Left cardiac atrium (tissue), 4 donors: ENCODE results near the gene PHLPP1. TPM values are rescaled to one million over a fixed set of nuclear protein-coding genes. Genes with fewer than 3 reads are reported as not detected.
"Not testable (repeated sequence)": the region's sequence is repeated elsewhere in the genome, so short reads cannot be mapped to it uniquely, and the experiment has no call there.

Experiments used
- ATAC-seq, 2 donors: fragments of 200-7000 bp; cut with Tn5 transposase; one replicate each; pipeline ENCODE4 v1.9.1; 2020; ENCODE audit warnings: mild to moderate bottlenecking in 2 of 2, moderate library complexity in 2 of 2
- DNase-seq: peaks from one replicate; pipeline ENCODE4 v3.0.0-alpha.2; 2020
- intact Hi-C, 2 donors: fragments of 100-400 bp; cut with DNase I; formaldehyde crosslinking; loops; one replicate each; pipeline versions ENCODE4 v1.14.1 to v1.15.1; 2022 to 2023
- total RNA-seq, 2 donors: library from RNA; stranded (reverse); fragmentation: NEBNext Ultra II Directional; extraction: Animal tissue kit (Norgen Biotek cat#: 25700); gene quantifications; one replicate each; pipeline ENCODE4 v1.2.1, GENCODE V29; 2021
- donor health status: DM: no; HTN: yes; CAD: no.
- donor health status: DM: no; HTN: yes; CAD: no; lungs with severe emphysema.
- donor health status: DM: yes; HTN: yes; CAD: no.
- donor health status: Dilated cardiomyopathy.

Gene PHLPP1
- total RNA-seq, 2 donors from 2014 or later: 5.0 to 8.6 TPM

DNA sequence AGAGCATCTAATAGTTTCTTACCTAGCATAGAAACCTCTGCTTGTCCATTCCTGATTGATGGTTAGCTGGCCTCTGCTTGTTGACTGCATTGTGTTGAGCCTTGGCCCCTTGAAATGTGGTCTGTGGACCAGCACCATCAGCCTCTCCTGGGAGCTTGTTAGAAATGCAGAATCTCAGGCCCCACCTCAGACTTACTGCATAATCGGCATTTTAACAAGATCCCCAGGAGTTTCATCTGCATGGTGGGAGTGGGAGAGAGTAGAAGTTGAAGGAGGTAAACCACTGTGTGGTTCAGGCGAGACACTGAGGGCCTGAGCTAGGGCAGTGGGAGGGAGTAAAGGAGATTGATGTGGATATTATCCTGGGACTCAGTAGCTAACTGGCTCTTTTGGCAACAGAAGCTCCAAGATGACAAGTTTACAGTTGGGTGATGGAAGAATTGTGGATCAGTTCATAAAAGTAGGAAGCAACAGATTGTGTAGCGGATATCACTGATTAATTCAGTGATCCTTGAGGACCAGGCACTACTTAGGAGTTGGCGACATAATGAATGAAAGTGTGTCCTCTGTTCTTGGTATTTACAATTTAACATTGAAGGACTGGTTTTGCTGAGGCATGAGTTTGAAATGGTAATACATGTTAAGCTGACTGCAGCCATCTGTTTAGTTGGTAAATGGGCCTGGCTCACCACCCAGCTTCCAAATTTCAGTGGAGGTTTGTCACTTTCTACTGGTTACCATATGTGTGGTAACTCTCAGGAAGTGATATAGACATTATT lies 20.9 kb downstream of the PHLPP1 start:
- DNase-seq (no peak), ATAC-seq (no peak)
- intact Hi-C loops: no loop called here

DNA sequence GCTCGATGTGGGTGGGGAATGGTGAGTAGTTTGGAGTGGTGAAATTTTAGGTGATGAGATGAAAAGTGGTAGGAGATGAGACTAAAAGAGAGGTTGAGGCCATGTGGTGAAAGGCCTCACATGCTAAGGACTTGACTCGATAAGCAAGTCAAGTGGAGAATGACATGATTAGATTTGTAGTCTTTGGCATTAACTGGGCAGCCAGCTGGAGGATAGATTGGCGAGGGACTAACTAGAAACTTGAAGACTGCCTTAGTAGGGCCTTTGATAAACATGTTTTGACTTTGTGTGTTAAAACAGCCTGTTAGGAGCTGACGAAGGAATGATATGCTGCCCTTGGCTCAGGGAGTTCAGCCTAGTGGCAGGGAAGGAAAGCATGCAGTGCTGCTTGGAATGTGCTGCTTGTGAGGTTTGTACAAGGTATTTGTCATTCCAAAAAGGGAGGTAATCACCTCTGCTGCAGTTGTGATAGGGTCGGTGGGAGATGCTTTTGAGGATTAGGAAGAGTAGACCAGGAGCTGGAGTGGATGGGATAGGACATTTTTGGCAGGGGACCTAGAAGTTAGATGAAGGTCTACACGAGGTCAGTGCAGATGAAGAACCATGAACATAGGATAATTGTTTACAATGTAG lies 22.0 kb downstream of the PHLPP1 start:
- ATAC-seq (peak in 1 of 2 donors; percentile 65), DNase-seq (no peak)
- intact Hi-C loops: no loop called here

DNA sequence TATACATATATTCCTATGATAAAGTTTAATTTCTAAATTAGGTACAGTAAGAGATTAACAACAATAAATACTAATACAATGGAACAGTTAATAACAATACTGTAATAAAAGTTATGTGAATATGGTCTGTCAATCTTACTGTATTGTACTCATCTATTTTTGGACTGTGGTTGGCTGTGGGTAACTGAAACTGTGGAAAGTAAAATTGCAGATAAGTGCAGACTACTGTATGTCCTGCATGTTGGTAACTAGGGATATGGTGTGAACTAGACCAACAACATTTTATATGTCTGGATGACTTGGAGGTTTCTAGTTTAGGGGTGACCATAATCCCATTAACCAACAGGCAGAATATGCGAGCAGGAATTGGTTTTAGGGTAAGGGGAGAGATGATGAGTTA lies 23.3 kb downstream of the PHLPP1 start:
- ATAC-seq: no peak
- intact Hi-C loops: no loop called here
- no peak for DNase-seq

DNA sequence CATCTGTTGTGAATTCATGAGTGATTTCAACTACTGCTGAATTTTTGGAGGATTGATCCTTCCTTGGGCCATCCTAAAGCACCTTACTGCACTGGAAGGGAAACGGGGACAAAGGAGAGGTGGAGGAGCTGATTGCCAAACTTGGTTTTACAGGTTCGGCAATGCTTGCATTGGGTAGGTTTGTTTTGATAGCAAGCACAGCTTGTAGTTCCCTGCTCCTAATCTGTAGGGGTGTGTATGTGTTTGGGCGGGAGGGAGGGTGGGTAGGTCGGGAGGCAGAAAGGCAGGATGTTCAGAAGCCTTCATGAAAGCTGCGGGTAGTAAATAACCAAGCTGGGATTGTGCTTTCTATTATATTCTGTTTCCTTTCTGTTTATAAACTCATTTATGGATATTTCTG lies 24.6 kb downstream of the PHLPP1 start:
- DNase-seq (no peak), ATAC-seq (no peak)
- intact Hi-C loops: no loop called here

GRCh38 chr18:62740650-62741049 lies 25.3 kb downstream of the PHLPP1 start:
- intact Hi-C loops, ATAC-seq, DNase-seq: not testable (repeated sequence)

- DNase-seq: no peak
- peak in 1 of 2 donors; percentile 64 for ATAC-seq
- intact Hi-C loops: no loop called here
Observed at GRCh38 chr18:62741118-62741566, 25.8 kb downstream of the PHLPP1 start.

DNA sequence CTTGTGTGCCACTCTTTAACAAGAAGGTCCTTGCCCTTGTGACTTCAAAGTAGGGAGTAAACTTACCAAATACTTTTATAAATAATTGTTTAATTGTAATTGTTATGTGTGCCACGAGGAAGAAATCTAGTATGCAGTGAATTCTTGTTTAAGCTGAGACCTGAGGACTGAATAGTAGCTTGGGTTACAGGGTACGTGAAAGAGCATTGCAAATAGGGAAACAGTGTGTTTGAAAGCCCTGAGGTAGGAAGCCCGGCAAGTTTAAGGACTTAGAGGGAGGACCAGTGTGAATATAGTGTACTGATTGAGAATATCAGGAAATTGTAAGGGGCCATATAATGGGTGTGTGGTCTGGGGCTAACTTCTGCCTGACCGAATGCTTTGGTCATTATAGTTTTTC lies 26.2 kb downstream of the PHLPP1 start:
- intact Hi-C loops: no loop called here
- no peak for ATAC-seq
- DNase-seq: no peak

DNA sequence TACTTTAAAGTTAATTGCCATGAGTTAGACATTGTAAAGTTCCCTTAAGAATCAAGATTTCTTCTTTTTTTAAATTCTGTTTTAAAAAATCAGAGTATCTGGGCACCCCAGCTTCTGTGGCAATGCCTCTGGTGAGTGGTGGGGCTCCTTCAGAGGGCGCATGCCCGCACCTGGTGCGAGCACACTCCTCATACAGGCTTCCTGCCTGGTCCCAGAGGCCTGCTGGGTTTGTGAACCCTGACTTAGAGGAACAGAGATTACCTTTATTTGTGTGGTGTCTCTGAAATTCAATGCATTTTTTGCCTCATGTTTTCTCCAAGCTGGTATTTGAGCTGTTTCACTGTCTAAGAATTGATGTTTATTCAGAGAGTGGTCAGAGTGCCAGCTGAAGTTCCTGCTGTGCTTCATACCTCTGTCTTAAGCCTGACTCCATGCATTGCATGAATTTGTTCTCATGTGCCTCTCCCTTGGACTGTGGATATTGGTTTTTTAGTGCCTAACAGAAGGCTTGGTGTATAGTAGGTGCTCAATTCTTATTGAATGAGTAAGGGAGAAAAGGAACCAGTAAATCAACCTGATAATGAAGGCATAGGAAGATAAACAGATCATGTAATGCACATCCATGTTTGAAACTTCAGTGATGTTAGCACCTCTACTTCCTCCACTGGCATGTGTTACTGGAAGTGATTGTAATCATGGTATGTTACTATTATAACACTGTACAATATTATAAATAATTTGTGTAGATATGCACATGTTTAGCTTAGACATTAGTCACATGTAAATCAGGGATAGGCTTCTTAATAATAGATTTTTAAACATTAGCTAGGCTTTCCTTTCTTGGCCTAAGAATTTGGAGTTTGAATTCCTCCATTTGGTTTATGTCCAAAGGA lies 29.0 kb downstream of the PHLPP1 start:
- no peak for ATAC-seq
- intact Hi-C loops: no loop called here
- DNase-seq: no peak

GRCh38 chr18:62745089-62745751 lies 29.9 kb downstream of the PHLPP1 start:
- DNase-seq (no peak), ATAC-seq (no peak)
- intact Hi-C loops: no loop called here

DNA sequence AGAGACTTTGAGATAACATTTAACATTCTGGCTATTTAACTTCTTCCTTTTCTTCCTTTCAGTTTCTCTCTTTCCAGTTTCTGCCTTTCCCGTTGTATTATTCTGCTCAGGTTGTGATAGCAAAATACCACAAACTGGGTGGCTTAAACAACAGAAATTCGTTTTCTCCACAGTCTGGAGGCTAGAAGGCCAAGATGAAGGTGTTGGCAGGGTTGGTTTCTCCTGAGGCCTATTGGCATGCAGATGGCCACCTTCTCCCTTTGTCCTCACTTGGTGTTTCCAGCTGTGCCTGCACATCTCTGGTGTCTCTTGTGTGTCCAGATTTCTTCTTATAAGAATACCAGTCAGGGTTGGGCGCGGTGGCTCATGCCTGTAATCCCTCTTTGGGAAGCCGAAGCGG lies 34.0 kb downstream of the PHLPP1 start:
- intact Hi-C loops: no loop called here
- no peak for DNase-seq
- ATAC-seq: no peak

GRCh38 chr18:62751341-62751821 lies 36.0 kb downstream of the PHLPP1 start:
- DNase-seq (peak; percentile 39), ATAC-seq (peak; percentile 84 to 85)
- intact Hi-C loops: no loop called here

DNA sequence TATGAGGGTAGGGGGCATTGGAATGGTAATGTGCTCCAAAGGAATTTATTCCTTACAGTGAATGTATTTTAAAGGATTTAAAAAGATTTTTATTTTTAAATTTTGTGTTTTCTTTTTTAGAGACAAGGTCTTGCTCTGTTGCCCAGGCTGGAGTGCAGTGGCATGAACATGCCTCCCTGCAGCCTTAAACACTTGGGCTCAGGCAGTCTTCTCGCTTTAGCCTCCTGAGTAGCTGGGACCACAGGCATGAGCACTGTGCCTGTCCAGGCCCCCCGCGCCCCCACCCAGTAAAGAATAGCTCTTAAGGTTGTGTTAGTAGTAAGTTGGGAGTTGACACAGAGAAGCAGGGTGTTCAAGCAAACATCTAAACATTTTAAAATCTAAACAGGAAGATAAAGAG lies 36.6 kb downstream of the PHLPP1 start:
- intact Hi-C loops: no loop called here
- DNase-seq: no peak
- ATAC-seq: no peak

- DNase-seq: no peak
- intact Hi-C loops: no loop called here
- no peak for ATAC-seq
Observed at GRCh38 chr18:62754026-62754425, 38.7 kb downstream of the PHLPP1 start.

- DNase-seq (no peak), ATAC-seq (no peak)
- intact Hi-C loops: no loop called here
Observed at GRCh38 chr18:62755454-62755853, 40.1 kb downstream of the PHLPP1 start.

- DNase-seq (no peak), ATAC-seq (no peak)
- intact Hi-C loops: no loop called here
Observed at GRCh38 chr18:62755946-62756345, 40.6 kb downstream of the PHLPP1 start.

DNA sequence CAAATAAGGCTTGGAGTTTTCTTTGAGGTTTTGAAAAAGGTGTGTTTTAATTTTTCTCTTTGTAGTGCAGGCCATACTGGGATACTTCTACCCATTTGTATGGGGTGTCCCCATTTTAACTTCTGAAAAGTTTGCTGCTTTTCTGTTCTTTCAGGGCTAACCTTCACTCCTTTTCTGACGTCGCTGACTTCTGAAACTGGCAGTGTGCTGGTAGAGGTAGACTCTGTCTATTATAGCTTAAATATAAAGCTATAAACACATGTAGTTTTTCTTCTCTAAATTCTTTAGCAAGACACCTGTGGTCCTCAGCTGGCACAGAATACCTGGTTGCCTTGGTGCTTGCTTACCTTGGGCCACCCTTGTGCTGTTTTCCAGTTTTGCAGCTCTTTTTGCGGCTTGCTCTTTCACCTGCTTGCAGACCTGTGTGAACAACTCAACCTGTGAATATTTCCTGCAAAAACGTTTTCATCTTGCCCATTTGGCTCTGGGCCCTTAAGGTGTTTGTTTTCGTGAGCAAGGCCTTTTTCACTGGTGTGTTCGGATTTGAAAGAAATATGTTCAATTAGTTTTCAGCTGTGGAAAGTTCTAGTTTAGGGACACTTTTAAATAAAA lies 42.2 kb downstream of the PHLPP1 start:
- no peak for ATAC-seq
- no peak for DNase-seq
- intact Hi-C loops: no loop called here

- ATAC-seq (no peak), DNase-seq (no peak)
- intact Hi-C loops: no loop called here
Observed at GRCh38 chr18:62758591-62758990, 43.2 kb downstream of the PHLPP1 start.

- intact Hi-C loops: no loop called here
- ATAC-seq (no peak), DNase-seq (no peak)
Observed at GRCh38 chr18:62759704-62760402, 44.5 kb downstream of the PHLPP1 start.
